Superior temporal gyrus (tissue), 1 donor: ENCODE data around the gene NOL4L.

Experiments
- DNase-seq: peaks from one replicate; pipeline ENCODE4 v3.0.0-alpha.2; 2016; ENCODE audit errors: extremely low spot score

Gene NOL4L

GRCh38 chr20:32560989-32561830 is 23.9 kb downstream of the NOL4L start:
- DNase-seq = no peak

DNA sequence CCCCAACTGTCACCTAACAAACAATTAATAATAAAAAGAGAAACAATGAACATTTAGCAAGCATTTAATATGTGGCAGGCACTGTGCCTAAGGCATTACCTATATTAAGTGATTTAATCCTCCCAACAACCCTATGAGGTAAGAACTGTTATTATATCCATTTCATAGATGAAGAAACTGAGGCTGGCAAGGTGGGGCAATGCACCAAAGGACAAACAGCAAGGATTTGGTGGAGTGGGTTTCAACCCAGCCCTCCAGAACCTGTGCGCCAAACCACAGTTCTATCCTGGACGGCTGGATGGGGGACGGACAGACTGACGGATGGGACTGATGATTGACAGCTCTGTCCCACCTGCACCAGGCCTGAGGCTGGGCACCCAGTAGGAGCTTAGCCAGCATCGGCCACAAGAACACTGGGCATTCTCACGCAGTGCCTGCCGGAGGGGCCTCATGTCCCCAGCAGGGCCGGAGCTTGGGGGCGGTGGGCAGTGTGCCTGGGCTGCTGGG is 24.6 kb downstream of the NOL4L start:
- DNase-seq = no peak

DNA sequence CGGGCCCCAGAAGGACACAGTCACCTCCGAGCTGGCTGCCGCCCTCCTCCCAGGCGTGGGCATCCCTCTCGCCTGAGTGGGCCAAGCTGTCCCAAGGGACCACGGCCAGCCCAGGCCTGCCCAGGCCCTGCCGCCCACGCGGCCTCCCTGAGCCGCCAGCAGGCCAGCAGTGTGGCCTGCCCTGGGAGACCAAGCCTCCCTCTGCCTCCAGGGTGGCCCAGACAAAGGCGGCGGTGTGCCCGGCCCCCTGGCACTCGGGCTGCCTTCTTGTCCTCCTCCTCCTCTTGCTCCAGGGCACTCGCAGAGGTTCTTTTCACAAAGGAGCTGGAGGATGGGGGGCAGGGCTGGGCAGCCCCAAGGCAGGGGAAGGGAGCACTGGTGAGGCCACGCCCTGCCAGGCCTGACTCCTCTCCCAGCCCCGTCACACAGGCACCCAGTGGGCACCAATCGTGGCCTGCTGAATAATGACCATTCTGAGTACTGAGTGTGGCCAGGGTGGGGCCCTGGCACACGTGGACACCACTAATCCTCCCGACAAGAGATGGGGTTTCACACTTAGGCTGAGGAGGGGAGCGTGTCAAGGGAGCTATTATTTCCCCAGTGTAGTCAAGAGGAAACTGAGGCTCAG is 25.3 kb downstream of the NOL4L start:
- no peak for DNase-seq

DNA sequence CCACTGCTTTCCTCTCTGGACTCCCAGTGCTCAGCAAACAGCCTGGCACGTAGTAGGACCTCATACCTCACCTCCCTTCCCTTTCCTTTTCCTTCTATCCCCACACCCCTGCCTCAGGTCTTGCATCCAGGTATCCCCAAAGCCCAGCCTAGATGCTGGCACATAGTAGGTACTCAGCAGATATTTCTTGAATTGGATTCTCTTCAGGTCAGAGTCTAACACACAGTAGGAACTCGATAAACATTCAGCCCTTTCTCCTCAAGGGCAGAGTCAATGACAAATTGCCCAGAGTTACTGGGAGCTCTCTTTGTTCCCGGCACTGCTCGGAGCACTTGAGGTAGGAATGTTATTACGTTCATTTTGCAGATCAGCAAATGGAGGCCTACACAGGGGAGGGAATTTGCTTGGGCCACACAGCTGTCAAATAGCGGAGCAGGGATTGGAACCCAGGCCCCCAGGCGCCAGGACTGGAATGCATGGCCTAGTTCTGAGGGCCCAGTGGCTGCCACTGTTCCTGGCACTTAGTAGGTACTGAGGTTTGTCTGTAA is 25.9 kb downstream of the NOL4L start:
- no peak for DNase-seq

DNA sequence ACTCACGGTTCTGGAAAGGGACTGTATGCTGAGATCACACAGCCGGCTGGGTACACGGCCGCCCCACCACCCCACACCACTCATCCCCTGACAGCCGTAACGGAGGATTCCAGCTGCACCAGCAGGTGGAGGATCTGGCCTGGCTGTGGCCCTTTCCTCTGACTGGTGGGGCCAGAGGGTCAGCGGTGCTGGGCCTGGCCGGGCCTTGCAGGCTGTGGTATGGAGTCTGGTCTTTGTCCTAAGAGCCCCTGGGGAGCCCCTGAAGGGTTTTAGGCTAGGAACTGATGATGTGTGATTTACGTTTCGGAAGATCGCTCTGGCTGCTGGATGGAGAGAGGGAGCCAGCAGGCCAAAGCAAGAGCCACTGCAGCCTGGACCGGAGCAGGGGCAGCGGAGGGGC is 26.6 kb downstream of the NOL4L start:
- no peak for DNase-seq

- no peak for DNase-seq
Observed at GRCh38 chr20:32557319-32557718, 27.8 kb downstream of the NOL4L start.

DNA sequence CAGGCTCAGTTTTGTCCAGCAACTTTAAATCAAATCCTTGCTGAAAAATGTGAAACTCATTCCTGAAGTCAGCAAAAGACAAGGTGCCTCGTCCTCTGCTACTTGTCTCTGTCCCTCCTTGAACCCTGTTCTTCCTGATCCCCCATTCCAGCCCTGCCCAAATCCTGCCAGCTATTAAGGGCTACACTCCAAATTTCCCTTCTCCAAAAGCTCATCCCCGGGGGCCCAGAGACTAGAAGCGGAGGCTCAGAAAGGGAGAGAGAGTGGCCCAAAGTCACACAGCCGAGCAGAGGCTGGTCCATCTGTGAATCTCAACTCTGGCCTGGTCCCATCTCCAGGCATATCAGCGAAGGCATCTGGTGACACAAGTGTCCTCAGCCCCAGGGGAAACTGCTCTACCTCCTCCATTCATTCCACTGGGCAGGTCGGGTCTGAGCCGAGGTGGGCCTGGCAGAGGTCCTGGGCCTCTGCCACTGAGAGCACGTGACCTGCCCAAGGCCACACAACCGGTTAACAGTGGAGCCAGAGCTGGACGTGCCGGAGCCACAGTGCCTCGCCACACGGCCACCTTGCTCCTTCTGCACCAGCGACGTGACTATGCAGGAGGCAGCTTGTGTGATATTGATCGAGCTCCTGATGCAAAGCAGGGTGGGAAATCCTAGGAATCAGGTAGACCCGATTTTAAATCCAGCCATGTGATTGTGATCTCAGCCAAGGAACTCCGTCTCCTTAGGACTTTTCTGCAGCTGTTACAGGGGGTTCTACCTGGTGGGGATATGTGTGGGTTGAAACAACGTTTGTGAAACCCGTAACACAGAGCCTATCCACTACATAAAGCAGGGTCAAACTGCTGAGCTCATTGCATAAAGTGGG is 28.6 kb downstream of the NOL4L start:
- DNase-seq = no peak

DNA sequence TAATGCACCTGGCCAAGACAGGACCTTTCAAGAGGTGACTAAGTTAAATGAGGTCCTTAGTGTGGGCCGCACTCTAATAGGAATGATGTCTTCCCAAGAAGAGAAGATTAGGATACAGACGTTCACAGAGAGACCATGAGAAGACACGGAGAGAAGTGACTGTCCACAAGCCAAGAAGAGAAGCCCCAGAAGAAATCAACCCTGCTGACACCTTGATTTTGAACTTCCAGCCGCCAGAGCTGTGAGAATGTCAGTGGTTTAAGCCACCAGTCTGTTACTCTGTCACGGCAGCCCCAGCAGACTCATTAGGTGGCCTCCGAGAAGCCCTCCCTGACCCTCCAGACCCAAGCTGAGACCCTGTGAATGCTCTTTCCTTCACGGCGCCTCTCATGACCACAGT is 29.5 kb downstream of the NOL4L start:
- no peak for DNase-seq

DNA sequence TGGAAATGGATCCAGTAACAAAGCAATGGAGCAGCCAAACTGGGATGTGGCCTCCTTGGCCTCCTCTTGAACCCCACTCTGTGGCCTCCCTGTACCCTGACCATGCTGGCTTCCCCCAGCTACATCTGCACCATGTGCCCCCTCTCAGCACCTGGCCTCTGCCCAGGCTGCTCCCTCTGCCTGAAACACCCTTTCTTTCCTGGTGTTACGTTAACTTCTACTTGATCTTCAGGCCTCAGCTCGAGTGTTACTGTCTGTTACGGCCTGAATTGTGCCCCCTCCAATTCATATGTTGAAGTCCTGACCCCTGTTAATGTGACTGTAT is 30.2 kb downstream of the NOL4L start:
- no peak for DNase-seq

DNA sequence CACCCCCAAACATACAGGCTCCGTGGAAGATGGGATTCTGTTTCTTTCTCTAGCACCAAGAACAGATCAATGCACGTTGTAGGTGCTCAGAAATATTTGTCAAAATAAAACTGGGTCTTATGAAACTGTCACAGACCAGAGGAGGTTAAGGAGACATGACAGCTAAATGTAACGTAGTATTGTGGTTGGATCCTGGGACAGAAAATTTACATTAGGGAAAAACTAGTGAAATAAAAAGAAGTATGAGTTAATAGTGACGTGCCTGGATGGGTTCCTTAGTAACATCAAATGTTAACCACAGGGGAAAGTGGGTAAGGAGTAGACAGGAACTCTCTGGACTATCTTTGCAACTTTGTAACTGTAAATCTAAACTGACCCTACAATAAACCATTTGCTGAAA is 31.5 kb downstream of the NOL4L start:
- no peak for DNase-seq

GRCh38 chr20:32551693-32552092 is 33.4 kb downstream of the NOL4L start:
- no peak for DNase-seq

GRCh38 chr20:32549842-32550241 is 35.3 kb downstream of the NOL4L start:
- DNase-seq = no peak

DNA sequence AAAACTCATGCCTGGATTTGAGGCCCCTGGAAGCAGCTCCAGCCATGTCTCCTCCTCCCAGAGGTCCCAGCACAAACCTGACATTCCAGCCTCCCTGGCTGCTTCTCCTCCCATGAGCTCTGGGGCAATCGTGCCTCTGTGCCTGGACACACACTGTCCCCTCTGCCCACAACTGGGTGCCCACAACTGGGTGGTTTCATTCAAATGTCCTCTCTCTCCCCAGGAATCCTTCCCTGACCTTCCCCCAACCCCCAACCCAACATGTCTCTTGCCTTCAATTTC is 37.4 kb downstream of the NOL4L start:
- no peak for DNase-seq

DNA sequence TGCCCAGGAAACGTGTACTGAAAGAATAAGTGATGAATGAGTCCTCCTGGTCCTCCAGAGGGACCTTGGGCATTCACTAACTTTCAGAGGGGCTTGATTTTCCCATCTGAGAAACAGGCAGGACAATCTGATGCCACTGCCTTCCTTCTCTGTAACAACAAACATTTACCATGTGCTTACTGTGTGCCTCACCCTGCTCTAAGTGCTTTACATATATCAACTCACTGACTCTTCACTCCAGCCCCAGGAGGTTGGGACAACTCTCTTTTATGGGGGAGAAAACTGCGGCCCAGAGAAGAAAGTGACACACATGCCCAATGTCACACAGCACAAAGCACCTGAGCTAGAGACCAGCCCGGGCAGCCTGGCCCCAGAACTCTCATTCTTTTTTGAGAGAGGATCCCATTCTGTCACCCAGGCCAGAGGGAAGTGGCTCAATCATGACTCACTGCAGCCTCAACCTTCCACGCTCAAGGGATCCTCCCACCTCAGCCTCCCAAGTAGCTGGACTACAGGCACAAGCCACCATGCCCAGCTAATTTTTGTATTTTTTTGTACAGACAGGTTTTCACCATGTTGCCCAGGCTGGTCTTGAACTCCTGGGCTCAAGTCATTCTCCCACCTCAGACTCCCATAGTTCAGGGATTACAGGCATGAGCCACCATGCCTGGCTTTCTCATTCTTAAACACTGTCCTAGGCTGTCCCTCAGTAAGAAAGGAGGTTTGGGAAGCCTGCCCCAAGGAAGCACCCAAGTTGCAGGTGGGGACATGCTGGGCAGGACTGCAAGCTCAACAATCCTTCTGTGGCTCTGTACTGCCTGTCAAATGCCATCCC is 38.0 kb downstream of the NOL4L start:
- no peak for DNase-seq

- peak; percentile 4 for DNase-seq
Observed at GRCh38 chr20:32544893-32545840, 40.0 kb downstream of the NOL4L start.

DNA sequence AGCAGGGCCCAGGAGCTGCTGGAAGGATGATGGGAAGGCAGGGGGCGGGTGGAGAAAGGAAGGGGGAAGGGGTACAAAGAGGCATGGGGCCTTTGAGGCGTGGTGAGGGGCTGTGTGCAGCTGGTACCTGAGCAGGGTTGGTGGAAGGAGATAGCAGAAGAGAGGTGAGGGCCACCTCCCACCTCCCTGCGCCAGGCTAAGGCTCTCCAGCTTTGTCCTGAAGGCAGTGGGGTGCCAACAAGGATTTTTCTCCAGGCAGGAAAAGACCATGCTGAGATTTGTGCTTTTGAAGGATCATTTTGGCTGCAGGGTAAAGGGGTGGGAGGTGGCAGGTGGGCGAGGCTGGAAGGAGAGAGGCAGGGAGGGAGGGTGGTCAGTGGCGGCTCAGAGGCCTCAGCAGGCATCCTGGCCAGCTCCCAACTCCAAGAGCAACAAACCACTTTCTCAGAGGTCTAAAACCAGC is 40.8 kb downstream of the NOL4L start:
- peak; percentile 5 for DNase-seq

- DNase-seq = peak; percentile 6
Observed at GRCh38 chr20:32543570-32544259, 41.4 kb downstream of the NOL4L start.

GRCh38 chr20:32542259-32542615 is 42.9 kb downstream of the NOL4L start:
- DNase-seq = no peak
